Breast epithelium (tissue), 3 donors: ENCODE results near the gene ZNF592.

Source experiments
- CTCF ChIP-seq, 3 donors: fragments of 450-650 bp; IDR thresholded peaks; one replicate each; pipeline ENCODE4 v1.5.1; 2016 to 2017; ENCODE audit warnings: antibody characterized with exemption in 3 of 3, mild to moderate bottlenecking in 3 of 3, moderate library complexity in 3 of 3
- POLR2A ChIP-seq: fragments of 450-650 bp; IDR thresholded peaks from one replicate; pipeline ENCODE4 v1.6.1; 2016; ENCODE audit warnings: antibody characterized with exemption, mild to moderate bottlenecking, moderate library complexity
- POLR2AphosphoS5 ChIP-seq, 3 donors: sonication (generic); formaldehyde crosslinking; IDR thresholded peaks; one replicate each; pipeline ENCODE4 v1.6.1; 2017; ENCODE audit warnings: antibody characterized with exemption in 3 of 3

GRCh38 chr15:84834969-84835368 is 86.6 kb downstream of the ZNF592 start:
- TF ChIP-seq CTCF (IDR thresholded peaks at IDR 0.05) = no peak
- TF ChIP-seq POLR2A = no peak
- no peak for TF ChIP-seq POLR2AphosphoS5 (IDR thresholded peaks at IDR 0.05)
